Stimulated activated effector memory CD8-positive, alpha-beta T cell treated with anti-CD3 and anti-CD28 coated beads, Interleukin-12 subunit alpha, Interleukin-12 subunit beta, amount 100 ng/mL, for 72 hours (primary cell): Measurements from ENCODE around the gene RBFOX2.
"Not testable (repeated sequence)": the region's sequence is repeated elsewhere in the genome, so short reads cannot be mapped to it uniquely, and the experiment has no call there.

ENCODE experiments used
- ATAC-seq: fragments of 150-1000 bp; cut with Tn5 transposase; 2 replicates; pipeline ENCODE4 v1.10.0; 2021
- DNase-seq, 2 donors: peaks; one replicate each; pipeline ENCODE4 v3.0.0; 2021 to 2022; ENCODE audit warnings: low spot score in 2 of 2
- H3K27ac Mint-ChIP-seq: one replicate; pipeline ENCODE4 v1.8.0; 2022; ENCODE audit warnings: mild to moderate bottlenecking, mixed read lengths
- H3K36me3 Mint-ChIP-seq: one replicate; pipeline ENCODE4 v1.8.0; 2022; ENCODE audit warnings: mild to moderate bottlenecking, mixed read lengths
- H3K4me1 Mint-ChIP-seq: one replicate; pipeline ENCODE4 v1.8.0; 2022; ENCODE audit warnings: mixed read lengths
- H3K4me3 Mint-ChIP-seq: one replicate; pipeline ENCODE4 v1.8.0; 2022; ENCODE audit warnings: mild to moderate bottlenecking, mixed read lengths
- H3K9me3 Mint-ChIP-seq: one replicate; pipeline ENCODE4 v1.8.0; 2022; ENCODE audit warnings: mixed read lengths

Gene RBFOX2

DNA sequence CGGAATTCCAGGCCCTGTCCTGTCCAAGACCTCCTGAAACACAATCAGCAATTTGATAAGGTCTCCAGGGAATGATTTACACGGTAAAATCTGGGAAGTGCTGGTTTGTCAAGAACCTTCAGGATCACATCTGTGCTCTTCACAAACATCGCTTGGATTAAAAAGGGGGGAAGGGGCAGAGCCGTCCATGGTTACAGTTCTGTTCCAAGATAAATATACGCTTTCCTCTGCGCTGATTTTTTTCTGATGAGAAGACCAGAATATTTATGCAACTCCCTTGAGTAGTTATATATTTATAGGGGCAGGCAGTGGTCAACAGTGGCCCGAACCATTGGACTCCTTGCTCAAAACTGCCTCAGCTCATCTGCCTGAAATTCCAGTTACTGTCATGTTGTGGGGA is 320.2 kb downstream of the RBFOX2 start:
- Mint-ChIP-seq H3K4me3 (no peak overlapping the region), H3K4me1 (no peaks in the 10 kb centered on the region), H3K36me3 (no peaks in the 10 kb centered on the region), H3K27ac (no peak overlapping the region), H3K9me3 (peaks cover 5% of the 10 kb centered on the region)
- DNase-seq (no peak), ATAC-seq (no peak)

DNA sequence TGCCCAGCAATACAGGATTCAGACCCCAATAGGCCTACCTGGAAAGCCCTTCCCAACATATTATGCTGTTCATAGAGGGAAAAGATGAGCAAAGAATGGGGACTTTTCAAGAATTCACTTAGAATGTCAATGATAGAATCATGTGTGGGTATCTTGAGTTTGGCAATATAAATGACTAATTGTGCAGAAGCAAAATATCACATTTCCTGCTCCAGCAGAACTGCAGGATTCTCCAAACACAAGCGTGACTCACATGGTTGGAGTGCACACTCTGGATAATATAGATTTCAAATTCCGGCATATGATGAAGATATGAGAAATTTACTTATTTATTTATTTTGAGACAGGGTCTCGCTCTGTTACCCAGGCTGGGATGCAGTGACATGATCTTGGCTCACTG is 323.5 kb downstream of the RBFOX2 start:
- no peak for ATAC-seq
- no peak overlapping the region for H3K27ac Mint-ChIP-seq
- no peaks in the 10 kb centered on the region for H3K36me3 Mint-ChIP-seq

DNA sequence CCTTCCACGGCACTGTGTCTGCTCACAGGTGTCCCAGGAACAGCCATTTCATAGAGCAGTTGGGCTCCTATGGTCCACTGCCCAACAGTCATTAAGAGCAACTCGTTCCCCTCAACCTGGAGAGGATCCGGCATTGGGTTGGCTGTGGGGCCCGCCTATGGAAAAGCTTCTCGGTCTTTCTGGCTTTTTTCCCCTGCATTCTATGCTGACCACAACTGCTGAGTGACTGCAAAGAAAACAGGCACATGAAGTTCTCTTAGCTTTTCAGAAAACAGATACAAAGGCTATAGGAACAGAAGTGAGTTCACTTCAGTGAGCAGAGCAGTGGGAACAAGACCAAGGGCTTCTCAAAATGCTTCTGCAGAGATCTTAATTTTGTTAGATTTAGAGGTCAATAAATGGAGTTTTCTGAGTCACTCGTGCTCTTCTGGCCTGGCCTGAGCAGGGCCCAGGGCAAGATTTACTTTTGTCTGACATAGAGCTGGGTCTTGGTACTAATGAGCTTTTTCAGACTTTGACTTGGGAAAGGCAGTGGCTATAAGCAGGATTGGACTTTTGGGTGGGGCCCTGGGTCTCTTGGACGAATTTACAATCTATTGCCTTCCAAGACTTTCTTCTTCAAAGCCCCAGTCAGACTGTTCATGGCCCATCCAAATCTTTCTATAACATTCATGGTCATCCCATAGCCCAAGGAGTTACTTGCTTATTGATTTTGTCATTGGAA is 324.6 kb downstream of the RBFOX2 start:
- H3K9me3 Mint-ChIP-seq = no peaks in the 10 kb centered on the region
- no peak overlapping the region for H3K4me3 Mint-ChIP-seq
- DNase-seq = no peak
- H3K36me3 Mint-ChIP-seq = no peaks in the 10 kb centered on the region
- no peak overlapping the region for H3K27ac Mint-ChIP-seq
- no peaks in the 10 kb centered on the region for H3K4me1 Mint-ChIP-seq
- no peak for ATAC-seq

More for the DNA sequence above, 323.5 kb downstream of the RBFOX2 start:
- DNase-seq = no peak
- Mint-ChIP-seq H3K4me1 (no peaks in the 10 kb centered on the region), H3K4me3 (no peak overlapping the region), H3K9me3 (no peaks in the 10 kb centered on the region)

DNA sequence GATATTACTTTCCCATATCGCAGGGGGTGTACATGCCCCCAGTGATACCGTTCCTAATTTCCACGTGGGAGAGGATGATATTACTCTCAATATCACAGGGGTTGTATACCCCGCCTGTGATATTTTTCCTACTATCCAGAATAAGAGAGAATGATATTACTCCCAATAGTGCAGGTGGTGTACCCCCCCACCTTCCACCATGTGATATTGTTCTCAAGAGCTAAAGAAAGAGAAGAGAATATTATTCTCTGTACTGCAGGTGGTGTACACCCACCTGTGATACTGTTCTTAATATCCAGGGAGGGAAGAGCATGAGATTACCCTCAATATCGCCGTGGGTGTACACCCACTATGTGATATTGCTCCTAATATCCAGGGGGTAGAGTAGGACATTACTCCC is 328.8 kb downstream of the RBFOX2 start:
- ATAC-seq = peak; percentile 34
- not testable (repeated sequence) for H3K9me3 Mint-ChIP-seq, H3K36me3 Mint-ChIP-seq, H3K27ac Mint-ChIP-seq, H3K4me3 Mint-ChIP-seq, H3K4me1 Mint-ChIP-seq, DNase-seq

DNA sequence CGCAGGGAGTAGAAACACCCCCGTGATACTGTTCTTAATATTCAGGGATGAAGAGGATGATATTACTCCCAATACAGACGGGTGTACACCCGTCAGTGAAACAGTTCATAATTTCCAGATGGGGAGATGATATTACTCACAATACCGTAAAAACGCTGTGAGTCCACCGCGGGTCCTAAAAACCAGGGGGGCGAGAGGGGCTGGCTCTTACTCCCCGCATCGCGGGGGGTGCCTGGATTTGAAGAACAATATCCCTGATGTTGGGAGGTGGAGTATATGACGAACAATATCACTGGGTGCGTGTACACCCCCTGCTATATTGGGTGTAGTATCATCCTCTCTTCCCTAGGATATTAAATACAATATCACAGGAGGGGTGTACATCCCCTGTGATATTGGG is 331.5 kb downstream of the RBFOX2 start:
- peak in 1 of 2 donors; percentile 76 for DNase-seq
- peak; percentile 63 for ATAC-seq
- Mint-ChIP-seq H3K9me3 (no peaks in the 10 kb centered on the region), H3K36me3 (no peaks in the 10 kb centered on the region), H3K4me1 (no peaks in the 10 kb centered on the region), H3K4me3 (no peak overlapping the region), H3K27ac (no peak overlapping the region)

DNA sequence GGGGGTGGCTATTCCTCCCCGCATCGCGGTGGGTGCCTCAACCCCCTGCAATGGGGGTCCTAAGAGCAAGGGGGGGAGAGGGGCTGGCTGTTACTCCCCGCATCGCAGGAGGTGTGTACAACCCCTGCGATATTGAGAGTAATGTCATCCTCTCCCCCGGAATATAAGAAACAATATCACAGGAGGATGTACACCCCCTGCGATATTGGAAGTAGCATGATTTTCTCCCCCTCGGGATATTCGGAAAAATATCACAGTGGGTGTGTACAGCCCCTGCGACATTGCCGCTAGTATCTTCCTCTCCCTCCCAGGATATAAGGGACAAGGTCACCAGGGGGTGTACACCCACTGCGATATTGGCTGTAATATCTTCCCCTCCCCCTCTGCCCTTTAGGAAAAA is 333.4 kb downstream of the RBFOX2 start:
- H3K9me3 Mint-ChIP-seq = no peaks in the 10 kb centered on the region

DNA sequence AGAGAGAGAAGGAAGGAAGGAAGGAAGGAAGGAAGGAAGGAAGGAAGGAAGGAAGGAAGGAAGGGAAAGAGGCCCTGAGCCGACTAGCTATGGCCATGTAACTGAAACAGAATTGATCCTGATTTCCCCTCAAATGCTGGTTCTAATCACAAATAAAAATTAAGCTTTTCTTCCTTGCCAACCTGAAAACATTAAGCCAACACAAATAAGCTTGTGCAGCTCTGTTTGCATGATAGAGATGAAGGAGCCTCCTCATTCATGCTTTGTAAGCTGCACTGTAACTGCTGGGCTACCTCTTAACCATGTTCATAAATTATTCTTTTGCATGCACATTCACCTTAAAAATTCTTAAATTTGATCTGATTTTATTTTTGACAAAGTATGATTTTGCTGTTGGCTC is 338.6 kb downstream of the RBFOX2 start:
- DNase-seq (no peak), ATAC-seq (no peak)
- Mint-ChIP-seq H3K9me3 (no peaks in the 10 kb centered on the region), H3K27ac (no peak overlapping the region), H3K36me3 (no peaks in the 10 kb centered on the region), H3K4me3 (no peak overlapping the region), H3K4me1 (no peaks in the 10 kb centered on the region)

More for the DNA sequence above, 333.4 kb downstream of the RBFOX2 start:
- Mint-ChIP-seq H3K4me1 (no peaks in the 10 kb centered on the region), H3K4me3 (no peak overlapping the region), H3K36me3 (no peaks in the 10 kb centered on the region), H3K27ac (no peak overlapping the region)
- ATAC-seq = no peak
- DNase-seq = peak in 1 of 2 donors; percentile 66

DNA sequence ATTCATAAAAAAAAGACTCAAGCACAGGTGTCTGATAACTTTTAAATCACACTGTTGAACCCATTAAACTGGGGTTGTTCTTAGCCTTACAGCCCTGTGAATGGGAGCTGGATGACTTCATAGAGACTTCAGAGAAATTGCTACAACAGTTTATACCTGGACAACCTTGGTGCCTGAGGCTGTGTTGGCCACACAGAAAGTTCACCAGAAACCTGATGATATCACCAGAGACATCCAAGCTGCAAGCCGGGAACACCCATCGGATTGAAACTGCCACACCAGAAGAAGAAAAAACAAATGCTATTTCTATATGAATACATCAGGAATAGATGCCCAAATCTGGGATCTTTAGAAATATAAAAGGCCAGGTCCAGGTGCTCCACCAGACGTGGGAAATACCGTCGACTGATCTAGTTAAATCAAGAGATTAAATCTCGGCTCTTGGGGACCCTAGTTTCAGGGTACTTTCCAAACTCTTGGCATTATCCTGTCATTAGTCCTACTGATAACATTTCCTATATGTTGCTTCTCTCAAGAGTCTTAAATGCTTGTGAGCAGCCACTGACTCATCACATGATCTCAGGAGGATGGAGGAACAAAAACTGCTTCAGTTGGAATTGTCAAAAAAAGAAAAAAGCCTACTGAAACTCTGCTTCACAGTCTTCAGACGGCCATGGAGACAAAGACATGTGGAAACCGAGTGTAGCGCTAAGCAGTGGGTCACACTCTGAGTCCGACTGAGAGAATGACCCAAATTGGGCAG is 339.5 kb downstream of the RBFOX2 start:
- H3K36me3 Mint-ChIP-seq = no peaks in the 10 kb centered on the region
- no peaks in the 10 kb centered on the region for H3K9me3 Mint-ChIP-seq
- H3K27ac Mint-ChIP-seq = no peak overlapping the region
- H3K4me1 Mint-ChIP-seq = no peaks in the 10 kb centered on the region
- ATAC-seq = no peak
- peak in 1 of 2 donors; percentile 35 for DNase-seq
- no peak overlapping the region for H3K4me3 Mint-ChIP-seq
